Parathyroid adenoma (tissue), 2 donors: ENCODE measurements around the gene BPIFA2.

ENCODE experiments used
- H2AFZ ChIP-seq: fragments of 300-600 bp; sonication (generic); one replicate; pipeline ENCODE4 v1.7.0; 2017; ENCODE audit warnings: antibody characterized with exemption, mild to moderate bottlenecking
- H3K27ac ChIP-seq: fragments of 300-600 bp; sonication (generic); one replicate; pipeline ENCODE4 v1.7.0; 2017
- H3K27me3 ChIP-seq: fragments of 300-600 bp; sonication (generic); one replicate; pipeline ENCODE4 v1.7.0; 2017; ENCODE audit warnings: low read length; ENCODE audit not compliant: control insufficient read depth, insufficient read depth
- H3K36me3 ChIP-seq: fragments of 300-600 bp; sonication (generic); one replicate; pipeline ENCODE4 v1.7.0; 2017; ENCODE audit warnings: low read length; ENCODE audit not compliant: control insufficient read depth, insufficient read depth
- H3K4me1 ChIP-seq: fragments of 300-600 bp; sonication (generic); one replicate; pipeline ENCODE4 v1.7.0; 2017; ENCODE audit warnings: control low read depth
- H3K4me2 ChIP-seq: fragments of 300-600 bp; sonication (generic); one replicate; pipeline ENCODE4 v1.7.0; 2017; ENCODE audit warnings: low read length
- H3K4me3 ChIP-seq: fragments of 300-600 bp; sonication (generic); one replicate; pipeline ENCODE4 v1.7.0; 2017; ENCODE audit warnings: low read depth, low read length
- H3K79me2 ChIP-seq: fragments of 300-600 bp; sonication (generic); one replicate; pipeline ENCODE4 v1.7.0; 2017; ENCODE audit warnings: control low read depth
- H3K9ac ChIP-seq: fragments of 300-600 bp; sonication (generic); one replicate; pipeline ENCODE4 v1.7.0; 2017; ENCODE audit warnings: mild to moderate bottlenecking
- H3K9me3 ChIP-seq: fragments of 300-600 bp; sonication (generic); one replicate; pipeline ENCODE4 v1.7.0; 2017; ENCODE audit warnings: low read length; ENCODE audit not compliant: control insufficient read depth
- TF ChIP-seq, protein P1 (sequence below): fragments of 300-600 bp; sonication (generic); IDR thresholded peaks from one replicate; pipeline ENCODE4 v1.7.0; 2017; ENCODE audit warnings: antibody characterized with exemption, mild to moderate bottlenecking
- donor health status: primary hyperparathyroidism.

The BPIFA2 gene

DNA sequence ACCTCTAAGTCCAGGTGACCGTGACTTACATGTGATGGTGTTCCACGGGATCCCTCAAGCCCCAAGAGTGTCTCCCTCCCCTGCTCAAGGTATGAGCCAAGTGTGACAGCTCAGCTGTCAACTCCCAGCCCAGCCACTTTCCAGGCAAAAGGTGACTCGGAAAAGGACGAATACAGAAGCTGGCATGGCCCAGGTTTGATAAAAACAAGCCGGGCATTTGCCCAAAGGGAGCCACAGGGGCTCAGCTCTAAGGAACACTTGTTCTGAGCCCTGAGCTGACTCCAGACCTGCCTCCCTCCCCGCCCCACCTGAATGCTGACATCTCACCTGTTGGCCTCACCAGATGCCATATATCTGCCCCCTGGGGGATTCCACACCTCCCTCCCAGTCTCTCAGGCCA is 43.0 kb upstream of the BPIFA2 start:
- Histone ChIP-seq H3K4me1 (no peaks in the 10 kb centered on the region), H3K36me3 (no peaks in the 10 kb centered on the region), H3K9ac (no peak overlapping the region), H3K9me3 (no peaks in the 10 kb centered on the region), H3K4me2 (no peak overlapping the region), H2AFZ (no peak overlapping the region), H3K27ac (no peak overlapping the region), H3K79me2 (no peaks in the 10 kb centered on the region), H3K27me3 (no peaks in the 10 kb centered on the region), H3K4me3 (no peak overlapping the region)
- TF ChIP-seq, protein P1, sequence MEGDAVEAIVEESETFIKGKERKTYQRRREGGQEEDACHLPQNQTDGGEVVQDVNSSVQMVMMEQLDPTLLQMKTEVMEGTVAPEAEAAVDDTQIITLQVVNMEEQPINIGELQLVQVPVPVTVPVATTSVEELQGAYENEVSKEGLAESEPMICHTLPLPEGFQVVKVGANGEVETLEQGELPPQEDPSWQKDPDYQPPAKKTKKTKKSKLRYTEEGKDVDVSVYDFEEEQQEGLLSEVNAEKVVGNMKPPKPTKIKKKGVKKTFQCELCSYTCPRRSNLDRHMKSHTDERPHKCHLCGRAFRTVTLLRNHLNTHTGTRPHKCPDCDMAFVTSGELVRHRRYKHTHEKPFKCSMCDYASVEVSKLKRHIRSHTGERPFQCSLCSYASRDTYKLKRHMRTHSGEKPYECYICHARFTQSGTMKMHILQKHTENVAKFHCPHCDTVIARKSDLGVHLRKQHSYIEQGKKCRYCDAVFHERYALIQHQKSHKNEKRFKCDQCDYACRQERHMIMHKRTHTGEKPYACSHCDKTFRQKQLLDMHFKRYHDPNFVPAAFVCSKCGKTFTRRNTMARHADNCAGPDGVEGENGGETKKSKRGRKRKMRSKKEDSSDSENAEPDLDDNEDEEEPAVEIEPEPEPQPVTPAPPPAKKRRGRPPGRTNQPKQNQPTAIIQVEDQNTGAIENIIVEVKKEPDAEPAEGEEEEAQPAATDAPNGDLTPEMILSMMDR: no peak

DNA sequence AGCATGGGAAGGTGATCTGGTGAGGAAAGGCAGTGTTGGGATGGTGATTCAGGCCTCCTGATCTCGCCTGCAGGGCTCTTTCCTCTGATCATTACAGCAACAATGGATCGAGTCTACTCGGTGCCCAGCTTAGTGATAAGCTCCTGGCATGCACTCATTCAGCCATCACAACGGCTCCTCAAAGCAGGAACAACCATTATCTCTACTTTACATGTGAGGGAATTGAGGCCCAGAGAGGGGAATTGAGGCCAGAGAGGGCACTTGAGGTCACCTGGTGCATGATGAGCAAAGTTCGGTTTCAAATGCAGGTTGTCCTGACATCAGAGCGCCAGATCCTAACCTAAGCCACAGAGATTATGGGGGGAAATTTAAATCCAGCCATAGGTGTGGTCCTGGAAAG is 42.0 kb upstream of the BPIFA2 start:
- TF ChIP-seq, protein P1: no peak
- Histone ChIP-seq H3K9me3 (no peaks in the 10 kb centered on the region), H2AFZ (no peak overlapping the region), H3K4me2 (no peak overlapping the region), H3K4me1 (no peaks in the 10 kb centered on the region), H3K79me2 (no peaks in the 10 kb centered on the region), H3K4me3 (no peak overlapping the region), H3K36me3 (no peaks in the 10 kb centered on the region), H3K27me3 (no peaks in the 10 kb centered on the region), H3K9ac (no peak overlapping the region), H3K27ac (no peak overlapping the region)

DNA sequence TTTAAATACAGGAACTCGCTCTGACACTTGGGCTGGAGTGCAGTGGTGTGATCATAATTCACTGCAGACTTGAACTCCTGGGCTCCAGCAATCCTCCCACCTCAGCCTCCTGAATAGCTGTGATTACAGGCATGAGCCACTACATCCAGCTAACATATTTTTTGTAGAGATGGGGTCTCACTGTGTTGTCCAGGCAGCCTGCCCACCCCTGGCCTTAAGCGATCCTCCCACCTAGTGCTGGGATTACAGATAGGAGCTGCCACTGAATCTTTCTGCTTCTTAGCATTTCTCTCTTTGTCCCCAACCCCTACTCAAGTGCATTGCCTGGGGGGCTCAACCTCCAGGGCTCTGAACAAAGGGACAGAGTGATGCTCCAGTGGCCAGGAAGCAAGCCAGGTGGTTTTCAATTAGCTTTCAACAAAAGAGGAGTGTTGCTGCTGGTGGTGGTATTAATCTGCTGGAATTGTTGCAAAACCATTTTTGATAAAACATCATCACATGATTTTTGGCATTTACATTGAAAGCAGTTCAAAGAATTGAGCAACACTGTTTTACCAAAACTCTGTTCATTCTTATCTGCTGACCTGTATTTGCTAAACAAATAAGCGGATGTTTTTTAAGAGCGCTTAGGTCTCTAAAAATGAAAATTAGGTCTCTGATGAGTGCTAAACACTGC is 40.4 kb upstream of the BPIFA2 start:
- no peaks in the 10 kb centered on the region for H3K36me3 ChIP-seq
- no peaks in the 10 kb centered on the region for H3K79me2 ChIP-seq
- TF ChIP-seq, protein P1: no peak
- H3K4me3 ChIP-seq: no peak overlapping the region
- H2AFZ ChIP-seq: no peak overlapping the region
- no peak overlapping the region for H3K9ac ChIP-seq
- no peaks in the 10 kb centered on the region for H3K4me1 ChIP-seq
- no peak overlapping the region for H3K27ac ChIP-seq
- H3K27me3 ChIP-seq: no peaks in the 10 kb centered on the region
- H3K9me3 ChIP-seq: no peaks in the 10 kb centered on the region
- H3K4me2 ChIP-seq: no peak overlapping the region

DNA sequence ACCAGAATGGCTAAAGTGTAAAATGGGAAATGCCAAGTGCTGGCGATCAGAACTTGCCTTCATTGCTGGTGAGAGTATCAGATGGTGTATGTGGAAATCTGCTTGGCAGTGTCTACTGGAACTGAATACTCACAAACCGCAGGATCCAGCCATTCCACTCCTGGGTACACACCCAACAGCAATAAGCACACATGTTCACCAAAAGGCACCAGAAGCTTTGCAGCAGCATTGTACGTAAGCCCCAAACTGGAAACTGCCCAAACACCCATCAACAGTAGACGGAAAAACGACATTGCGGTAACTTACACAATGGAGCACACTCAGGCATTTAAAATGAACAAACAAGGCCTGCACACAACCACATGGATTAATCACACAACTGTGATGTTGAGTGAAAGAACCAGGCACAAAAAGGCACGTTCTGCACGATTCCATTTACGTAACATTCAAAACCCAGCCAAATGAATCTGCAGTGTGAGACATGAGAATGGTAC is 37.3 kb upstream of the BPIFA2 start:
- no peaks in the 10 kb centered on the region for H3K4me1 ChIP-seq
- H3K79me2 ChIP-seq: no peaks in the 10 kb centered on the region
- TF ChIP-seq, protein P1: no peak
- H3K4me3 ChIP-seq: no peak overlapping the region
- H2AFZ ChIP-seq: no peak overlapping the region
- H3K27ac ChIP-seq: no peak overlapping the region
- no peak overlapping the region for H3K4me2 ChIP-seq
- no peaks in the 10 kb centered on the region for H3K27me3 ChIP-seq
- H3K36me3 ChIP-seq: no peaks in the 10 kb centered on the region
- no peaks in the 10 kb centered on the region for H3K9me3 ChIP-seq
- H3K9ac ChIP-seq: no peak overlapping the region

DNA sequence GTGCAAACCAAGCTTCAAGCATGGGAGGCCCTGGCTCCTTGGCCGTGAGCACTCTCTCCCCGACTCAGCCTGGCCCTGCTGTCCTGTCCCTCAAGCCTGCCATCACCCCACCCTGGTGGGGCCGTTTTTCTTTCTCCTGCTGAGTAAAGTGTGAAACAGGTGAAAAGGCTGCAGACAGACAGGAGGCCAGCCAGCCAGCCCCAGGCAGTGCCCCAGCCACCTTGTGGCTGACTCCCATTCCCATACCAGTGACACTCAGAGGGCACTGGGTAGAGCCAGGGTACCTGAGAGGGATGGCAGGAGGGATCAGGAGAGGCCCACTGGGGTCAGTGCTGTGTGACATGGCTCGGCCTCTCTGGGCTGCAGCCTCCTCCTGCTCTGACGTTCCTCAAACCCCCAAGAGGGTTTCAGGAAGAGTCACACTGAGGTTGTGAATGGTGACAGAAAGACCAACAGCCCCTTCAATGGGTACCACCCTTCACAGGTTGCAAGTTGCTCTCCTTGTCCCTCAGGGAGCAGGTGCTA is 35.9 kb upstream of the BPIFA2 start:
- no peaks in the 10 kb centered on the region for H3K9me3 ChIP-seq
- TF ChIP-seq, protein P1: no peak
- H3K27me3 ChIP-seq: no peaks in the 10 kb centered on the region
- H3K79me2 ChIP-seq: no peaks in the 10 kb centered on the region
- no peak overlapping the region for H3K9ac ChIP-seq
- H3K36me3 ChIP-seq: no peaks in the 10 kb centered on the region
- no peak overlapping the region for H3K4me2 ChIP-seq
- H2AFZ ChIP-seq: no peak overlapping the region
- no peak overlapping the region for H3K27ac ChIP-seq
- no peaks in the 10 kb centered on the region for H3K4me1 ChIP-seq
- no peak overlapping the region for H3K4me3 ChIP-seq
